Activated naive CD8-positive, alpha-beta T cell treated with anti-CD3 and anti-CD28 coated beads for 36 hours (primary cell): ENCODE data around the gene ACOD1. TPM values are rescaled to one million over a fixed set of nuclear protein-coding genes. Genes with fewer than 3 reads are reported as not detected.
A peak's percentile ranks its signal among the peaks of the same experiment; 100 is the strongest.
"Not testable (repeated sequence)": the region's sequence is repeated elsewhere in the genome, so short reads cannot be mapped to it uniquely, and the experiment has no call there.

Experiments
- DNase-seq: peaks from one replicate; pipeline ENCODE4 v3.0.0; 2021
- H3K27ac Mint-ChIP-seq: one replicate; pipeline ENCODE4 v1.8.0; 2022; ENCODE audit warnings: mild to moderate bottlenecking, moderate library complexity, mixed read lengths
- H3K27me3 Mint-ChIP-seq: one replicate; pipeline ENCODE4 v1.8.0; 2022; ENCODE audit warnings: mild to moderate bottlenecking, mixed read lengths
- H3K36me3 Mint-ChIP-seq: one replicate; pipeline ENCODE4 v1.8.0; 2021; ENCODE audit warnings: mild to moderate bottlenecking, mixed read lengths
- H3K4me1 Mint-ChIP-seq: one replicate; pipeline ENCODE4 v1.8.0; 2021; ENCODE audit warnings: mixed read lengths
- H3K4me3 Mint-ChIP-seq: one replicate; pipeline ENCODE4 v1.8.0; 2022; ENCODE audit warnings: mild to moderate bottlenecking, moderate library complexity, mixed read lengths
- H3K9me3 Mint-ChIP-seq: one replicate; pipeline ENCODE4 v1.8.0; 2022; ENCODE audit warnings: mixed read lengths
- total RNA-seq, 2 experiments: library from RNA; stranded (reverse); gene quantifications; one replicate each; pipeline ENCODE4 v1.2.3, GENCODE V29; 2021

Gene ACOD1
- not detected for total RNA-seq

DNA sequence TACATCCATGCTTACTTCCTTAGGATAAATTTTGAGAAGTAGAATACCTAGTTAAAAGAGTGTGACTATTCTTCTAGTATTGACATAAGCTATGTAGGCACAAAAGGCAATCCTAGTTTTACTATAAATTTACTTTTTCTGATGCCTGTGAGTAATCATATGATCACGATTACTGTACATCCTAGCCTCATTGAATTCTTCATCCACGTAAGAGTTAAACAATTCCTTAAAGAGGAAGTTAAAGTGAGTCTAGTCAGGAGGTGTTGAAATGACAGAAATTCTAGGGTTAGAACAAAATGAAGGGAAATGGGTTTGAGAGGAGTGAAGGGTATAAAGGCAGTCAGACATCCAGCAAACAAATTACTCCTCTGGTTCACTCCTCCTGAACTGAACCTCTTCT lies at the start of gene ACOD1:
Gene ACOD1 (plus strand): TSS at position 363 of the 400 bp plus-strand sequence. CDS start 48 bp downstream, outside the sequence.
- DNase-seq, result no peak
- Mint-ChIP-seq H3K9me3 (peaks cover 2% of the 10 kb centered on the region), H3K4me3 (no peak within 1 kb of the TSS), H3K36me3 (no peaks in the 10 kb centered on the region), H3K27me3 (no peaks in the 10 kb centered on the region), H3K27ac (no peak within 1 kb of the TSS), H3K4me1 (no peaks in the 10 kb centered on the region)

DNA sequence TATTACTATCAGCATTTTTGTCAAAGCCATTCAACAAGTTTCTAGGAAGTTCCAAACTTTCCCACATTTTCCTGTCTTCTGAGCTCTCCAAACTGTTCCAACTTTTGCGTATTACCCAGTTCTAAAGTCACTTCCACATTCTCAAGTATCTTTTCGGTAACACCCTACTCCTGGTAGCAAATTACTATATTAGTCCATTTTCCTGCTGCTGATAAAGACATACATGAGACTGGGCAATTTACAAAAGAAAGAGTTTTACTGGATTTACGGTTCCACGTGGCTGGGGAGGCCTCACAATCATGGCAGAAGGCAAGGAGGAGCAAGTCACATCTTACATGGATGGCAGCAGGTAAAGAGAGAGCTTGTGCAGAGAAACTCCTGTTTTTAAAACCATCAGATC lies 49.2 kb upstream of the ACOD1 start:
- not testable (repeated sequence) for H3K27me3 Mint-ChIP-seq, H3K4me3 Mint-ChIP-seq, H3K4me1 Mint-ChIP-seq, DNase-seq, H3K36me3 Mint-ChIP-seq, H3K27ac Mint-ChIP-seq
- peaks cover 12% of the 10 kb centered on the region for H3K9me3 Mint-ChIP-seq

DNA sequence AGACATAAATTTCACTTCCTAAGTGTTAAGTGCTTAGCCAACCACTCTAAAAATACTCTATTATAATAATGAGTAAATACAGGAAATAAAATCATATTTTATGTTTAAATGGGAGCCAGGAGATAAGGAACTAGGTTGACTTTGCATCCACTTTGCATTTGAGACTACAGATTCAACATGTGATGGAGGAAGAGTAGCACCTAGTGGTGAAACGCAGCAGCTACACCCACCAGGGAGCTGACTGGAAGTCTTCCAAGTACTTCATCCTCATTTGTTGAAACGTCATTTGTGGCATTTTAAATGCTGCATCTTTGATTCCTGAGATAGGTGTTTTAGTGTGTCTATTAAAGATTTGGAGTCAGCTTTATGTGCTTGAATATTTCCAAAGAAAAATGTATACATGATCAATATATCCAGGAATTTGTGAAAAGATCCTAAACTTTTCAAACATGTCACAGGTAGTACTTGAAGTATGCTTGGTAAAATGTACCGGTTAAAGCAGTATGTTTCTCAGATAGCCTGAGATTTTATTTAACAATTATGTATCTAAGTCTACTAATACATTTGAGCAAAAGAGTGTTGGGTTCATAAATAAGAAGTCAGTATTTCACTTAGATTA lies 44.7 kb upstream of the ACOD1 start:
- Mint-ChIP-seq H3K27ac (no peak overlapping the region), H3K4me1 (no peaks in the 10 kb centered on the region), H3K27me3 (no peaks in the 10 kb centered on the region), H3K9me3 (peaks cover 12% of the 10 kb centered on the region), H3K4me3 (no peak overlapping the region), H3K36me3 (no peaks in the 10 kb centered on the region)
- peak; percentile 50 for DNase-seq

DNA sequence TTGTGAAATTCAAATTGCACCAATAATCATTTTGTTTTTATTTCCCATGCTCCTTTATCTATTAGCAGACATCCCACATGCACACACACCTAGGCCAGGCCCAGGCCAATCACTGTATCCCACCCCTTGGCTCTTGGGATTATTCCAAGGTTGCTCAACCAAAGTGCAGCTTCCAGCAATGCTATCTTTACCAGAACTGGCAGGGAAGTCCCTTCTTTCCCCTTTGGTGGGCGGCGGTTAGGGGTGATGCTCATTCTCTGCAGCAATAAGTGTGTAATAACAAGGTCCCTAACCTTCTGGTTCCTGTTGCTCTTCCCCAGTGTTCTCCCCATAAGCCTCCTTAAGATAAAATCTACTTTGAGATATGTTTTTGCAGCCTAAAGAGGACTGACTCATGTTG lies 43.8 kb upstream of the ACOD1 start:
- Mint-ChIP-seq H3K4me1 (no peaks in the 10 kb centered on the region), H3K9me3 (peaks cover 5% of the 10 kb centered on the region), H3K36me3 (no peaks in the 10 kb centered on the region), H3K4me3 (no peak overlapping the region), H3K27ac (no peak overlapping the region), H3K27me3 (no peaks in the 10 kb centered on the region)
- no peak for DNase-seq

DNA sequence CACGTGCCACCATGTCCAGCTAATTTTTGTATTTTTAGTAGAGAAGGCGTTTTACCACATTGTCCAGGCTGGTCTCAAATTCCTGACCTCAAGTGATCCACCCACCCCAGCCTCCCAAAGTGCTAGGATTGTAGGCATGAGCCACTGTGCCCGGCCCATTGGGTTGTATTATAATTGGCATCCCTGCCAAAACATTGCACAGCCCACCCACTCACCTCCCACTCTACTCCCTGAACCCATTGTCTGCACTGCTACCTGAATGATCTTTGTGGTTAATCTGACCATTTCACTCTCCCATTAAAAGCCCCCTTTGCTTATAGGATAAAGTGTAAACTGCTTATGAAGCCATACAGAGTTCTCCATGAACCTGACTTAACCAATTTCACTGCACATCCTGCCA lies 35.8 kb upstream of the ACOD1 start:
- no peak overlapping the region for H3K27ac Mint-ChIP-seq

DNA sequence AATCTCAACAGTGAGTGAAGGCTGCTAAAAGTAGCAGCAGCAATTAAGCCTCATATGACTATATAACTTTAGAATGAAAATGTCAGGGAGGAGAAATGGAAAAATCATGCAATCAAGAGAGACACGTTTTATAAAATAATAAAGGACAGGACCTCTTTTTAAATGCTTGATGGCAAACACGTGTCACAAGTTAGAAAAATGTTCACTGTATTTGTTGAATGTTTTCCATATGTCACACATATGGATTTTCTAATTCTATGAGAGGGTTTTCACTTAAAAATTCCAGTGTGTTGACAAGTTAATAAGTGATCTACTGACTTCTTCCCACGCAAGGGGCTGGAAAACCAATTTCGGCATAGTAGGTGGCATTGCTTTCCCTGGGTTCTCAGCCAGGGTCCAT lies 34.4 kb upstream of the ACOD1 start:
- no peaks in the 10 kb centered on the region for H3K36me3 Mint-ChIP-seq
- no peak overlapping the region for H3K27ac Mint-ChIP-seq
- no peak for DNase-seq
- H3K27me3 Mint-ChIP-seq, result no peaks in the 10 kb centered on the region
- no peaks in the 10 kb centered on the region for H3K9me3 Mint-ChIP-seq
- no peak overlapping the region for H3K4me3 Mint-ChIP-seq
- H3K4me1 Mint-ChIP-seq, result no peaks in the 10 kb centered on the region

More for the DNA sequence above, 35.8 kb upstream of the ACOD1 start:
- Mint-ChIP-seq H3K4me1 (no peaks in the 10 kb centered on the region), H3K9me3 (no peaks in the 10 kb centered on the region), H3K27me3 (no peaks in the 10 kb centered on the region), H3K36me3 (no peaks in the 10 kb centered on the region), H3K4me3 (no peak overlapping the region)
- no peak for DNase-seq

DNA sequence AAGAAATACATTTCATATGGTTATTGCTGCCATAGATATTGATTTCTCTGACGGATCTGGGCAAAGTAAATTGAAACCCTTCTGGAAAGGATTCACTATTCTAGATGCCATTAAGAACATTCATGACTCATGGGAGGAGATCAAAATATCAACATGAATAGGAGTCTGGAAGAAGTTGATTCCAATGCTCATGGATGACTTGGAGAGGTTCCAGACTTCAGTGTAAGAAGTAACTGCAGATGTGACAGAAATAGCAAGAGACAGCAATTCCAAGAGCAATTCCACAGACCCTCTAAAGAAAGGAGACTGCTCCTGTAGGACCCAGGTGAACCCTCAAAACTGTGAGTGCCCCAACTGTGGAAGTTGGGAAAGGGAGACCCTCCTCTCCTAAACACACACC lies 31.2 kb upstream of the ACOD1 start:
- no peak for DNase-seq
- Mint-ChIP-seq H3K4me3 (no peak overlapping the region), H3K4me1 (no peaks in the 10 kb centered on the region), H3K27ac (no peak overlapping the region), H3K9me3 (peaks cover 4% of the 10 kb centered on the region), H3K36me3 (no peaks in the 10 kb centered on the region), H3K27me3 (peaks cover 9% of the 10 kb centered on the region)

DNA sequence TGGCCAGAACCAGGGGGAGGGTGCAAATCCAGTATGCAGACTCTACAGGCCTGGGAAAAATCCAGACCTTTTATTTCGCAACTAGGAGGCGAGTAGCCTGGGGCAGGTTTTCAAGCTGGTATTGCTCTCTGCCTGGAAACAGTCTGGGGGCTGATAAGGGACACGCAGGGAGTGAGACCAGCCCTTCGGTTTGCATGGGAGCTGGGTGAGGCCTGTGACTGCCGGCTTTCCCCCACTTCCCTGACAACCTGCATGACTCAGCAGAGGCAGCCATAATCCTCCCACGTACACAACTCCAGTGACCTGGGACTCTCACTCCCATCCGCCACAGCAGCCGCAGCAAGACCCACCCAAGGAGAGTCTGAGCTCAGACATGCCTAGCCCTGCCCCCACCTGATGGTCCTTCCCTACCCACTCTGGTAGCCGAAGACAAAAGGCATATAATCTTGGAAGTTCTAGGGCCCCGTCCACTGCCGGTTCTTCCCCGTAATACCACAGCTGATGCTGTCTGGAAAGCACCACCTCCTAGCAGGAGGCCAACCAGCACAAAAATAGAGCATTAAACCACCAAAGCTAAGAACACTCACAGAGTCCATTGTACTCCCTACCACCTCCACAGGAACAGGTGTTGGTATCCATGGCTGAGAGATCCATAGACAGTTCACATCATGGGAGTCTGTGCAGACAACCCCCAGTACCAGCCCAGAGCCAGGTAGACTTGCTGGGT lies 30.4 kb upstream of the ACOD1 start:
- not testable (repeated sequence) for H3K9me3 Mint-ChIP-seq, H3K27ac Mint-ChIP-seq, H3K4me3 Mint-ChIP-seq, H3K4me1 Mint-ChIP-seq, DNase-seq, H3K36me3 Mint-ChIP-seq, H3K27me3 Mint-ChIP-seq

DNA sequence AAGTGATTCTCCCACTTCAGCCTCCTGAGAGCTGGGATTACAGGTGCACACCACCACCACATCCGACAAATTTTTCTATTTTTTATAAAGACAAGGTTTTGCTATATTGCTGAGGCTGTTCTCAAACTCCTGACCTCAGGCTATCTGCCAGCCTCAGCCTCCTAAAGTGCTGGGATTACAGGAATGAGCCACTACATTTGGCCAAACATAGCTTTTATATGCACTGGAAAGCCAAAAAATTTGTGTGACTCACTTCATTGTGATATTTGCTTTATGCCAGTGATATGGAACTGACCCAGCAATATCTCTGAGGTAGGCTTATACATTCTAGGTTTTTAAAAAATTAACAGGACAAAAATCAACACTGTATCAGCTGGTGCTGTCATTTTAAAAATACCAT lies 26.8 kb upstream of the ACOD1 start:
- peaks cover 4% of the 10 kb centered on the region for H3K9me3 Mint-ChIP-seq
- H3K4me1 Mint-ChIP-seq, result no peaks in the 10 kb centered on the region

DNA sequence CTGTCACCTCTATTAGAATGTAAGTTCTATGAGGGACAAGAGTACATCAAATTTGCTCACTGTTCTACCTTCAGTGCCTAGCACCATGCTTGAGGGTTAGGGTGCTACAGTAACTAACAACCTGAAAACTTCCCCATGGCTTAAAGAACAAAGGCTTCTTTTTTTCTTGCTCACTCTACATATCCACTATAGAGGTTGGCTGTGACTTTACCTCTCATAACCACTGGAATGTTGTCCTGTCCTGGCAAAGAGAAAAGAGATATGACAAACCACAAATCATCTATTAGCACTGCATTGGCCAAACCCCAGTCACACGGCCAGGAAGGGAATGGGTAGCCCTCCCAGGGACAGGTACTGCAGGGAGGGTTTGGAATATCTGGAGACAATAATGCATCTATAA lies 23.2 kb upstream of the ACOD1 start:
- Mint-ChIP-seq H3K4me3 (no peak overlapping the region), H3K27ac (no peak overlapping the region), H3K36me3 (no peaks in the 10 kb centered on the region), H3K4me1 (peaks cover 2% of the 10 kb centered on the region), H3K27me3 (no peaks in the 10 kb centered on the region), H3K9me3 (no peaks in the 10 kb centered on the region)
- no peak for DNase-seq

More for the DNA sequence above, 26.8 kb upstream of the ACOD1 start:
- no peak for DNase-seq
- Mint-ChIP-seq H3K27ac (no peak overlapping the region), H3K4me3 (no peak overlapping the region), H3K27me3 (peaks cover 9% of the 10 kb centered on the region), H3K36me3 (no peaks in the 10 kb centered on the region)

DNA sequence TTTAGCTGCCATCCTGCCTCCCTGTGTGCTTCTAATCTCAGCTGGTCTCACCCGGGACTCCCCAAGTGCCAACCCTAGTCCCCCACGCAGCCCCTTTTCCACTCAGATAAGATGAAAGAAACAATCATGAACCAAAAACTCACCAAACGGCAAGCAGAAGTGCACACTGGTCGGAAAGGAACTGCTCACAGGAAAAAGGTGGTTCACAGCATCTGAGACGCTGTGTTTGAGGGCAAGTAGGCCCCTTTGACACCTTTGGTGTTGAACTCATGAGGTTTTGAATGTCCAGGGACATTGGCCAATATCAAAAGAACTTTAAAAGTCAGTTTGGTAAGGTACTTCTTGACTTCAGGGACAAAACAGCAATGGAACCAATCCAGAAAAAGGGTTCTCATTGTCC lies 20.4 kb upstream of the ACOD1 start:
- H3K27me3 Mint-ChIP-seq, result no peaks in the 10 kb centered on the region
- H3K27ac Mint-ChIP-seq, result no peak overlapping the region
- H3K36me3 Mint-ChIP-seq, result no peaks in the 10 kb centered on the region
- DNase-seq, result no peak
- H3K9me3 Mint-ChIP-seq, result peaks cover 3% of the 10 kb centered on the region
- H3K4me1 Mint-ChIP-seq, result peaks cover 2% of the 10 kb centered on the region
- H3K4me3 Mint-ChIP-seq, result no peak overlapping the region

DNA sequence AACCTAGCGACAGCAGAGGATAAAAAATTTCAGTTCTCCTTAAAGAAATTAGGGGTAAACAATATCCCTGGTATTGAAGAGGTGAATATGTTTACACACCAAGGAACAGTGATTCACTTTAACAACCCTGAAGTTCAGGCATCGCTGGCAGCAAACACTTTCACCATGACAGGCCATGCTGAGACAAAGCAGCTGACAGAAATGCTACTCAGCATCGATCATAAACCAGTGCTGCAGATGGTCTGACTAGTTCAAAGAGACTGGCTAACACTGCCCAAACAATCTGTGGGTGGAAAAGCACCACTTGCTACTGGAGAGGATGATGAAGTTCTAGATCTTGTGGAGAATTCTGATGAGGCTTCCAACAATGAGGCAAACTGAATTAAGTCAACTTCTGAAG lies 19.9 kb upstream of the ACOD1 start:
- Mint-ChIP-seq H3K27ac (no peak overlapping the region), H3K4me3 (no peak overlapping the region), H3K4me1 (peaks cover 2% of the 10 kb centered on the region), H3K36me3 (no peaks in the 10 kb centered on the region), H3K27me3 (no peaks in the 10 kb centered on the region), H3K9me3 (peaks cover 3% of the 10 kb centered on the region)
- no peak for DNase-seq

DNA sequence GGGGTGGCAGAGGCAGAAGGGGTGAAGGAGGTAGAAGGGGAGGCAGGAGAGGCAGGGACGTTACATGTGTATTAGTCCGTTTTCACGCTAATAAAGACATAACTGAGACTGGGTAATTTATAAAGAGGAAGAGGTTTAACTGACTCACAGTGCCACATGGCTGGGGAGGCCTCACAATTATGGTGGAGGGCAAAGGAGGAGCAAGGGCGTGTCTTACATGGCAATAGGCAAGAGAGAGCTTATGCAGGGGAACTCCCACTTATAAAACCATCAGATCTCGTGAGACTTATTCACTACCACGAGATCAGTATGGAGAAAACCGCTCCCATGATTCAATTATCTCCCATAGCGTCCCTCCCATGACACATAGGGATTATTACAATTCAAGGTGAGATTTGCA lies 19.0 kb upstream of the ACOD1 start:
- no peaks in the 10 kb centered on the region for H3K36me3 Mint-ChIP-seq
- no peaks in the 10 kb centered on the region for H3K27me3 Mint-ChIP-seq
- no peak overlapping the region for H3K27ac Mint-ChIP-seq
- no peak for DNase-seq
- peaks cover 3% of the 10 kb centered on the region for H3K9me3 Mint-ChIP-seq
- H3K4me3 Mint-ChIP-seq, result no peak overlapping the region
- peaks cover 2% of the 10 kb centered on the region for H3K4me1 Mint-ChIP-seq

DNA sequence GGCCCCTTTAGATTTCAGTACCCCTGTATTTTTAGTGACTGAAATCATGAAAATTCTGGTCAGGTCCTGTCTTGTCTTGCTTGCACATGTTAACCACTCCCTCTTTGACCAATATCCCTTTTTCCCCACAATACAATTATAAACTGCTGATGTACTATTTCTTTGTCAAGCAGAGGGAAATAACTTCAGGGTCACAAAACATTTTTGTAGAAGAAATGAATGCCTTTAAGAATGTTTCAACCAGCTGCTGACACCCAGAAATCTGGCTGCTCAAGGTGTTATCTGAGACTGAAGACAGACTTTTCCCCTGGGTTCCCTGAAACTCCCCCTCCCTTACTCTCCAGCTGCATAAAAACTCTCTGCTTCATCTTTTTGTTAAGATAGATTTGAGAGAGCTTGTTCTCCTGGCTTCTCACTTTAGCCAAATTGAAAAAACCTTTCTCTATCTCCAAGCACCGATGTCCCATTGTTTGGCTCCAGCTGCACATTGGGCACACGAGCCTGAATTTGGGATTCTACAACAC lies 18.4 kb upstream of the ACOD1 start:
- no peak for DNase-seq
- Mint-ChIP-seq H3K27ac (no peak overlapping the region), H3K4me1 (peaks cover 2% of the 10 kb centered on the region), H3K9me3 (peaks cover 3% of the 10 kb centered on the region), H3K4me3 (no peak overlapping the region), H3K36me3 (no peaks in the 10 kb centered on the region), H3K27me3 (no peaks in the 10 kb centered on the region)

DNA sequence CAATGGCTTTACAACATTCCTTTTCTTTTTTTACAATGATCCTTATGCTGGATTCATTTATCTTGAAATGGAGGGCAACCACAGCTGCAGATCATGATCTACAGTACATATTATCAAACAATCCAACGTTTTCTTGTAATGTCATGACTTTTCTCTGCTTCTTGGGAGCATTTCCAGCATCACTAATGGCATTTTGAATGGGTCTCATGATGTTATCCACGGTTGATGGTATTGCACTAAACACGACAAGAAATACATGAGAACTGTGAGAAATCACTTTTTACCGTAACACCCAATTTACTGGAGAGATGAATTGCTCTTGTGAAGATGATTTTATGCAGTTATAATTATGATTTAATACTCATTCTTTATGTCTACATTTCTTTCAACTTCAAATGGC lies 16.2 kb upstream of the ACOD1 start:
- Mint-ChIP-seq H3K9me3 (peaks cover 3% of the 10 kb centered on the region), H3K4me3 (no peak overlapping the region), H3K4me1 (peaks cover 2% of the 10 kb centered on the region), H3K27me3 (no peaks in the 10 kb centered on the region), H3K27ac (no peak overlapping the region), H3K36me3 (no peaks in the 10 kb centered on the region)
- no peak for DNase-seq

DNA sequence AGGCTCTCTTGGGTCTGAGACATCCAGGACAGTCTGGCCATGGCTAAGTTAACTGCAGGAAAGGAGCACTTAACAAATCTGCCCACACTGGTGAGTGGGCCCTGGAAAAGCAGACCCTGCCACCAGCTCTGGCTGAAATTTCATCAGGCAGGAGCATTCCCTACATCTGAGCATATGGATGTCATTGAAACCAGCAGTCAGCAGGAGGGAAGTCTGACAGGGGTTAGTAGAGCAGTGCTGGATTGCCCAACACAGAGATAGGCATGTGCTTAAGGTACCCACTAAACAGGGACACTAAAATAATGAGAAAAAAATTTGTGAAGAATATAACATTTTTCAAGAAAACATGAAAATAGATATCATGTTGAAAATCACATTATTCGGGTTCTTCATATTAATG lies 13.6 kb upstream of the ACOD1 start:
- H3K4me3 Mint-ChIP-seq, result no peak overlapping the region
- DNase-seq, result no peak
- H3K36me3 Mint-ChIP-seq, result no peaks in the 10 kb centered on the region
- H3K4me1 Mint-ChIP-seq, result no peaks in the 10 kb centered on the region
- H3K27ac Mint-ChIP-seq, result no peak overlapping the region
- no peaks in the 10 kb centered on the region for H3K27me3 Mint-ChIP-seq
- H3K9me3 Mint-ChIP-seq, result peaks cover 3% of the 10 kb centered on the region
